ENCODE data around the gene COL4A6. TPM values are rescaled to one million over a fixed set of nuclear protein-coding genes. Genes with fewer than 3 reads are reported as not detected.
"Not testable (repeated sequence)": the region's sequence is repeated elsewhere in the genome, so short reads cannot be mapped to it uniquely, and the experiment has no call there.

The COL4A6 gene
- total RNA-seq, 1 donor from 2014 or later: 1.8 TPM

GRCh38 chrX:108384783-108385182 lies 53.4 kb downstream of the COL4A6 start:
- Histone ChIP-seq H3K36me3 (ENCODE audit: control insufficient read depth, insufficient read depth, low read length) (no peaks in the 10 kb centered on the region), H3K4me3 (ENCODE audit: low read depth, low read length) (no peak overlapping the region), H3K27me3 (ENCODE audit: control insufficient read depth, insufficient read depth, low read length) (no peaks in the 10 kb centered on the region)
- DNase-seq (ENCODE audit: low read depth): no peak
- TF ChIP-seq CTCF (IDR thresholded peaks at IDR 0.05; ENCODE audit: insufficient read depth, low read length, poor library complexity, severe bottlenecking): no peak

- TF ChIP-seq CTCF (IDR thresholded peaks at IDR 0.05; ENCODE audit: insufficient read depth, low read length, poor library complexity, severe bottlenecking): no peak
- DNase-seq (ENCODE audit: low read depth): no peak
- Histone ChIP-seq H3K27me3 (ENCODE audit: control insufficient read depth, insufficient read depth, low read length) (no peaks in the 10 kb centered on the region), H3K36me3 (ENCODE audit: control insufficient read depth, insufficient read depth, low read length) (no peaks in the 10 kb centered on the region), H3K4me3 (ENCODE audit: low read depth, low read length) (no peak overlapping the region)
These were observed 58.0 kb downstream of the COL4A6 start for GRCh38 chrX:108380222-108380621.

- H3K36me3 ChIP-seq (ENCODE audit: control insufficient read depth, insufficient read depth, low read length); DNase-seq (ENCODE audit: low read depth); H3K27me3 ChIP-seq (ENCODE audit: control insufficient read depth, insufficient read depth, low read length); H3K4me3 ChIP-seq (ENCODE audit: low read depth, low read length): not testable (repeated sequence)
These were observed 61.4 kb downstream of the COL4A6 start for GRCh38 chrX:108376821-108377220.

GRCh38 chrX:108375591-108375990 lies 62.6 kb downstream of the COL4A6 start:
- DNase-seq (ENCODE audit: low read depth); H3K27me3 ChIP-seq (ENCODE audit: control insufficient read depth, insufficient read depth, low read length); H3K36me3 ChIP-seq (ENCODE audit: control insufficient read depth, insufficient read depth, low read length); H3K4me3 ChIP-seq (ENCODE audit: low read depth, low read length): not testable (repeated sequence)

GRCh38 chrX:108366644-108367406 lies 71.4 kb downstream of the COL4A6 start:
- no peak for TF ChIP-seq CTCF (IDR thresholded peaks at IDR 0.05; ENCODE audit: insufficient read depth, low read length, poor library complexity, severe bottlenecking)
- H3K36me3 ChIP-seq (ENCODE audit: control insufficient read depth, insufficient read depth, low read length): no peaks in the 10 kb centered on the region
- DNase-seq (ENCODE audit: low read depth): no peak

GRCh38 chrX:108362026-108362425 lies 76.2 kb downstream of the COL4A6 start:
- DNase-seq (ENCODE audit: low read depth): no peak
- TF ChIP-seq CTCF (IDR thresholded peaks at IDR 0.05; ENCODE audit: insufficient read depth, low read length, poor library complexity, severe bottlenecking): no peak
- H3K27me3 ChIP-seq (ENCODE audit: control insufficient read depth, insufficient read depth, low read length): no peaks in the 10 kb centered on the region
- no peak overlapping the region for H3K4me3 ChIP-seq (ENCODE audit: low read depth, low read length)
- H3K36me3 ChIP-seq (ENCODE audit: control insufficient read depth, insufficient read depth, low read length): no peaks in the 10 kb centered on the region

More at GRCh38 chrX:108366644-108367406, 71.4 kb downstream of the COL4A6 start:
- Histone ChIP-seq H3K4me3 (ENCODE audit: low read depth, low read length) (no peak overlapping the region), H3K27me3 (ENCODE audit: control insufficient read depth, insufficient read depth, low read length) (no peaks in the 10 kb centered on the region)

- no peak for TF ChIP-seq CTCF (IDR thresholded peaks at IDR 0.05; ENCODE audit: insufficient read depth, low read length, poor library complexity, severe bottlenecking)
- Histone ChIP-seq H3K4me3 (ENCODE audit: low read depth, low read length) (no peak overlapping the region), H3K36me3 (ENCODE audit: control insufficient read depth, insufficient read depth, low read length) (no peaks in the 10 kb centered on the region), H3K27me3 (ENCODE audit: control insufficient read depth, insufficient read depth, low read length) (no peaks in the 10 kb centered on the region)
- no peak for DNase-seq (ENCODE audit: low read depth)
These were observed 76.9 kb downstream of the COL4A6 start for GRCh38 chrX:108361316-108361715.
